HepG2 (cell line): ENCODE measurements around the gene CHKA. TPM values are rescaled to one million over a fixed set of nuclear protein-coding genes. Genes with fewer than 3 reads are reported as not detected.

Experiments used
- ASH2L ChIP-seq: fragments of 300-600, 200-600 bp; sonication (generic); IDR thresholded peaks from 2 replicates; pipeline ENCODE4 v1.7.0; 2017; ENCODE audit warnings: low read depth, mild to moderate bottlenecking, moderate library complexity, mixed read lengths, low read length; ENCODE audit not compliant: insufficient read length
- GATA4 ChIP-seq: sonication (generic); IDR thresholded peaks from 2 replicates; pipeline ENCODE4 v1.6.1; 2016; ENCODE audit warnings: antibody characterized with exemption, low read depth, borderline replicate concordance
- ZBTB7B ChIP-seq: sonication (generic); formaldehyde crosslinking; IDR thresholded peaks from 2 replicates; pipeline ENCODE4 v1.4.0; 2020; ENCODE audit warnings: missing genetic modification reagents
- ZFX ChIP-seq: sonication (generic); formaldehyde crosslinking; IDR thresholded peaks from 2 replicates; pipeline ENCODE4 v1.4.0; 2020; ENCODE audit warnings: mild to moderate bottlenecking, low read depth, missing genetic modification reagents, moderate library complexity
- ZNF234 ChIP-seq: sonication (generic); formaldehyde crosslinking; conservative IDR thresholded peaks from 2 replicates; pipeline ENCODE4 v1.5.1; 2020; ENCODE audit warnings: mild to moderate bottlenecking, missing genetic modification reagents
- ZNF235 ChIP-seq: sonication (generic); formaldehyde crosslinking; IDR thresholded peaks from 2 replicates; pipeline ENCODE4 v1.8.1; 2023; ENCODE audit warnings: mild to moderate bottlenecking, missing genetic modification reagents, borderline replicate concordance
- ZNF460 ChIP-seq: sonication (generic); formaldehyde crosslinking; IDR thresholded peaks from 2 replicates; pipeline ENCODE4 v1.5.1; 2020; ENCODE audit warnings: missing genetic modification reagents, mild to moderate bottlenecking, borderline replicate concordance
- ZNF589 ChIP-seq: sonication (generic); formaldehyde crosslinking; conservative IDR thresholded peaks from 2 replicates; pipeline ENCODE4 v1.8.0; 2022; ENCODE audit warnings: mild to moderate bottlenecking, moderate library complexity, missing genetic modification reagents
- ZNF644 ChIP-seq: IDR thresholded peaks from 2 replicates; pipeline ENCODE4 v1.6.1; 2016; ENCODE audit warnings: low read depth
- polyA plus RNA-seq, 8 experiments: library from polyadenylated mRNA; depleted of rRNA in 3 of 8; stranded (reverse) in 7 of 8; unstranded in 1 of 8; fragments of >200 nt; fragmentation: Illumina TruSeq in 4 of 8; extraction: Trizol in 4 of 8; gene quantifications; 2 replicates each; pipeline versions ENCODE4 v1.2.1 to v1.2.3, GENCODE V29; 2011 to 2016; ENCODE audit warnings: low read depth in 4 of 8, missing spikeins in 1 of 8, mixed read lengths in 1 of 8; ENCODE audit not compliant: insufficient read depth in 1 of 8
- total RNA-seq, 5 experiments: library from RNA; depleted of rRNA; stranded (reverse); fragments of >200 nt; fragmentation: Illumina TruSeq; extraction: Trizol; gene quantifications; 2 replicates each; pipeline ENCODE4 v1.2.3, GENCODE V29; 2016; ENCODE audit warnings: low read depth in 1 of 5
- TF ChIP-seq, protein P1 (sequence below): sonication (generic); formaldehyde crosslinking; IDR thresholded peaks from 2 replicates; pipeline ENCODE4 v1.9.0; 2021; ENCODE audit warnings: missing genetic modification reagents, mild to moderate bottlenecking, borderline replicate concordance
- TF ChIP-seq, protein P2 (sequence below): sonication (generic); formaldehyde crosslinking; IDR thresholded peaks from 2 replicates; pipeline ENCODE4 v1.8.0; 2023; ENCODE audit warnings: mild to moderate bottlenecking, missing genetic modification reagents
- TF ChIP-seq, protein P3 (sequence below): sonication (generic); formaldehyde crosslinking; IDR thresholded peaks from 2 replicates; pipeline ENCODE4 v1.5.0; 2020; ENCODE audit warnings: missing genetic modification reagents
- TF ChIP-seq, protein P4 (sequence below): sonication (generic); formaldehyde crosslinking; IDR thresholded peaks from 2 replicates; pipeline ENCODE4 v1.4.0; 2020; ENCODE audit warnings: missing genetic modification reagents, borderline replicate concordance
- TF ChIP-seq, protein P5 (sequence below): sonication (generic); formaldehyde crosslinking; IDR thresholded peaks from 2 replicates; pipeline ENCODE4 v1.5.1; 2020; ENCODE audit warnings: missing genetic modification reagents, mild to moderate bottlenecking, borderline replicate concordance
- TF ChIP-seq, protein P6 (sequence below): sonication (generic); formaldehyde crosslinking; IDR thresholded peaks from 2 replicates; pipeline ENCODE4 v1.5.1; 2020; ENCODE audit warnings: mild to moderate bottlenecking, missing genetic modification reagents, moderate library complexity

CHKA gene
- total and polyA plus RNA-seq, 2 of the 13 experiments (the other 11 are each of a cell fraction or from before 2014, with no cell fraction given), result 71.6 to 92.7 TPM

DNA sequence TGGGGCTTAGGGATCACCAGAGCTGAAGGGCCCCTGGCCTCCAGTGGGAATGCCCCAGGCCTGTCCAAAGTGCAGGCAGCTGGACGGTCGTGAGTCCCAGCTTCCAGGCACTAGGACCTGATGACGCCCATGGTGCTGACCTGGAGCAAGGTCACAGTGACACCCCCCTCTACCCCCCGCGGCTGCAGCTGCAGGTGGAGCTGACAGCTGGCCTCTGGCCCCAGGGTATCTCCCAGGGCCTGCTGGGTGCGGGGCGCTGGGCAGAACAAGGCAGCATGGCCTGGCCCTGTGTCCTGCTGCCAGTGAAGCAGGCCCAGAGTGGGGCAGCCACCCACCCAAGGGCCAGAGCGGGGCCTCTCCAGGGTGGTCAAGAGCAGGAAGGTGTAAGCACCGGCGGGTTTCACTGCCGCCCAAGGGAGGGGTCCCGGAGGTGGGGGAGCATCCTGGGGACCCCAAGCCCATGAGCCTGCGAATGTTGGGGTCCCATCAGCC is 82.9 kb downstream of the CHKA start (continued):
- TF ChIP-seq, protein P1, sequence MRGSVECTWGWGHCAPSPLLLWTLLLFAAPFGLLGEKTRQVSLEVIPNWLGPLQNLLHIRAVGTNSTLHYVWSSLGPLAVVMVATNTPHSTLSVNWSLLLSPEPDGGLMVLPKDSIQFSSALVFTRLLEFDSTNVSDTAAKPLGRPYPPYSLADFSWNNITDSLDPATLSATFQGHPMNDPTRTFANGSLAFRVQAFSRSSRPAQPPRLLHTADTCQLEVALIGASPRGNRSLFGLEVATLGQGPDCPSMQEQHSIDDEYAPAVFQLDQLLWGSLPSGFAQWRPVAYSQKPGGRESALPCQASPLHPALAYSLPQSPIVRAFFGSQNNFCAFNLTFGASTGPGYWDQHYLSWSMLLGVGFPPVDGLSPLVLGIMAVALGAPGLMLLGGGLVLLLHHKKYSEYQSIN (CRISPR knock-in tag), result no peak
- TF ChIP-seq ZNF460 (CRISPR knock-in tag) (peak; percentile 66; the same call in 1 of the 2 replicates), ZNF234 (CRISPR knock-in tag) (peak; percentile 48; the same call in 1 of the 2 replicates), ZNF589 (CRISPR knock-in tag) (peak; percentile 95), ZFX (peak; percentile 98), ASH2L (peak; percentile 59), GATA4 (no peak; the same call in 1 of the 2 replicates), ZNF644 (CRISPR knock-in tag) (peak; percentile 67; the same call in 1 of the 2 replicates), ZNF235 (CRISPR knock-in tag) (no peak), ZBTB7B (CRISPR knock-in tag) (no peak; the same call in 1 of the 2 replicates)
- TF ChIP-seq, protein P2, sequence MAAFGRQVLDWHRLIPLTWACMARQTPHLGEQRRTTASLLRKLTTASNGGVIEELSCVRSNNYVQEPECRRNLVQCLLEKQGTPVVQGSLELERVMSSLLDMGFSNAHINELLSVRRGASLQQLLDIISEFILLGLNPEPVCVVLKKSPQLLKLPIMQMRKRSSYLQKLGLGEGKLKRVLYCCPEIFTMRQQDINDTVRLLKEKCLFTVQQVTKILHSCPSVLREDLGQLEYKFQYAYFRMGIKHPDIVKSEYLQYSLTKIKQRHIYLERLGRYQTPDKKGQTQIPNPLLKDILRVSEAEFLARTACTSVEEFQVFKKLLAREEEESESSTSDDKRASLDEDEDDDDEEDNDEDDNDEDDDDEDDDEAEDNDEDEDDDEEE, result peak; percentile 58; the same call in 1 of the 2 replicates
- TF ChIP-seq, protein P3, sequence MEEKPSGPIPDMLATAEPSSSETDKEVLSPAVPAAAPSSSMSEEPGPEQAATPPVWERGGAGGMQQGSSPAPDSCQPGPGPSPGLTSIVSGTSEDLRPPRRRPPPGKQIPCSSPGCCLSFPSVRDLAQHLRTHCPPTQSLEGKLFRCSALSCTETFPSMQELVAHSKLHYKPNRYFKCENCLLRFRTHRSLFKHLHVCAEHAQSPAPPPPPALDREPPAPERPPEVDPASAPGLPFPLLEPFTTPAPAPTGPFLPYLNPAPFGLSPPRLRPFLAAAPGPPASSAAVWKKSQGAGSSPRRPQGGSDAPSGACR, result peak; percentile 95; the same call in 1 of the 2 replicates
- TF ChIP-seq, protein P4, sequence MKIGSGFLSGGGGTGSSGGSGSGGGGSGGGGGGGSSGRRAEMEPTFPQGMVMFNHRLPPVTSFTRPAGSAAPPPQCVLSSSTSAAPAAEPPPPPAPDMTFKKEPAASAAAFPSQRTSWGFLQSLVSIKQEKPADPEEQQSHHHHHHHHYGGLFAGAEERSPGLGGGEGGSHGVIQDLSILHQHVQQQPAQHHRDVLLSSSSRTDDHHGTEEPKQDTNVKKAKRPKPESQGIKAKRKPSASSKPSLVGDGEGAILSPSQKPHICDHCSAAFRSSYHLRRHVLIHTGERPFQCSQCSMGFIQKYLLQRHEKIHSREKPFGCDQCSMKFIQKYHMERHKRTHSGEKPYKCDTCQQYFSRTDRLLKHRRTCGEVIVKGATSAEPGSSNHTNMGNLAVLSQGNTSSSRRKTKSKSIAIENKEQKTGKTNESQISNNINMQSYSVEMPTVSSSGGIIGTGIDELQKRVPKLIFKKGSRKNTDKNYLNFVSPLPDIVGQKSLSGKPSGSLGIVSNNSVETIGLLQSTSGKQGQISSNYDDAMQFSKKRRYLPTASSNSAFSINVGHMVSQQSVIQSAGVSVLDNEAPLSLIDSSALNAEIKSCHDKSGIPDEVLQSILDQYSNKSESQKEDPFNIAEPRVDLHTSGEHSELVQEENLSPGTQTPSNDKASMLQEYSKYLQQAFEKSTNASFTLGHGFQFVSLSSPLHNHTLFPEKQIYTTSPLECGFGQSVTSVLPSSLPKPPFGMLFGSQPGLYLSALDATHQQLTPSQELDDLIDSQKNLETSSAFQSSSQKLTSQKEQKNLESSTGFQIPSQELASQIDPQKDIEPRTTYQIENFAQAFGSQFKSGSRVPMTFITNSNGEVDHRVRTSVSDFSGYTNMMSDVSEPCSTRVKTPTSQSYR (CRISPR knock-in tag), result peak; percentile 93
- TF ChIP-seq, protein P5, sequence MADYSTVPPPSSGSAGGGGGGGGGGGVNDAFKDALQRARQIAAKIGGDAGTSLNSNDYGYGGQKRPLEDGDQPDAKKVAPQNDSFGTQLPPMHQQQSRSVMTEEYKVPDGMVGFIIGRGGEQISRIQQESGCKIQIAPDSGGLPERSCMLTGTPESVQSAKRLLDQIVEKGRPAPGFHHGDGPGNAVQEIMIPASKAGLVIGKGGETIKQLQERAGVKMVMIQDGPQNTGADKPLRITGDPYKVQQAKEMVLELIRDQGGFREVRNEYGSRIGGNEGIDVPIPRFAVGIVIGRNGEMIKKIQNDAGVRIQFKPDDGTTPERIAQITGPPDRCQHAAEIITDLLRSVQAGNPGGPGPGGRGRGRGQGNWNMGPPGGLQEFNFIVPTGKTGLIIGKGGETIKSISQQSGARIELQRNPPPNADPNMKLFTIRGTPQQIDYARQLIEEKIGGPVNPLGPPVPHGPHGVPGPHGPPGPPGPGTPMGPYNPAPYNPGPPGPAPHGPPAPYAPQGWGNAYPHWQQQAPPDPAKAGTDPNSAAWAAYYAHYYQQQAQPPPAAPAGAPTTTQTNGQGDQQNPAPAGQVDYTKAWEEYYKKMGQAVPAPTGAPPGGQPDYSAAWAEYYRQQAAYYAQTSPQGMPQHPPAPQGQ (CRISPR knock-in tag), result no peak; the same call in 1 of the 2 replicates
- TF ChIP-seq, protein P6, sequence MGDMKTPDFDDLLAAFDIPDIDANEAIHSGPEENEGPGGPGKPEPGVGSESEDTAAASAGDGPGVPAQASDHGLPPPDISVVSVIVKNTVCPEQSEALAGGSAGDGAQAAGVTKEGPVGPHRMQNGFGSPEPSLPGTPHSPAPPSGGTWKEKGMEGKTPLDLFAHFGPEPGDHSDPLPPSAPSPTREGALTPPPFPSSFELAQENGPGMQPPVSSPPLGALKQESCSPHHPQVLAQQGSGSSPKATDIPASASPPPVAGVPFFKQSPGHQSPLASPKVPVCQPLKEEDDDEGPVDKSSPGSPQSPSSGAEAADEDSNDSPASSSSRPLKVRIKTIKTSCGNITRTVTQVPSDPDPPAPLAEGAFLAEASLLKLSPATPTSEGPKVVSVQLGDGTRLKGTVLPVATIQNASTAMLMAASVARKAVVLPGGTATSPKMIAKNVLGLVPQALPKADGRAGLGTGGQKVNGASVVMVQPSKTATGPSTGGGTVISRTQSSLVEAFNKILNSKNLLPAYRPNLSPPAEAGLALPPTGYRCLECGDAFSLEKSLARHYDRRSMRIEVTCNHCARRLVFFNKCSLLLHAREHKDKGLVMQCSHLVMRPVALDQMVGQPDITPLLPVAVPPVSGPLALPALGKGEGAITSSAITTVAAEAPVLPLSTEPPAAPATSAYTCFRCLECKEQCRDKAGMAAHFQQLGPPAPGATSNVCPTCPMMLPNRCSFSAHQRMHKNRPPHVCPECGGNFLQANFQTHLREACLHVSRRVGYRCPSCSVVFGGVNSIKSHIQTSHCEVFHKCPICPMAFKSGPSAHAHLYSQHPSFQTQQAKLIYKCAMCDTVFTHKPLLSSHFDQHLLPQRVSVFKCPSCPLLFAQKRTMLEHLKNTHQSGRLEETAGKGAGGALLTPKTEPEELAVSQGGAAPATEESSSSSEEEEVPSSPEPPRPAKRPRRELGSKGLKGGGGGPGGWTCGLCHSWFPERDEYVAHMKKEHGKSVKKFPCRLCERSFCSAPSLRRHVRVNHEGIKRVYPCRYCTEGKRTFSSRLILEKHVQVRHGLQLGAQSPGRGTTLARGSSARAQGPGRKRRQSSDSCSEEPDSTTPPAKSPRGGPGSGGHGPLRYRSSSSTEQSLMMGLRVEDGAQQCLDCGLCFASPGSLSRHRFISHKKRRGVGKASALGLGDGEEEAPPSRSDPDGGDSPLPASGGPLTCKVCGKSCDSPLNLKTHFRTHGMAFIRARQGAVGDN (CRISPR knock-in tag), result peak; percentile 97
